Measurements from ENCODE around the gene ORM2. TPM values are rescaled to one million over a fixed set of nuclear protein-coding genes. Genes with fewer than 3 reads are reported as not detected.

The ORM2 gene
- total and polyA plus RNA-seq, 2 of the 8 experiments (the other 6 are each of a cell fraction or from before 2014, with no cell fraction given), result 1.3 TPM; not detected in 1

- no peak for TF ChIP-seq RFX5 (IDR thresholded peaks at IDR 0.05; ENCODE audit: borderline replicate concordance, low read depth, low read length)
- TF ChIP-seq, protein P1, sequence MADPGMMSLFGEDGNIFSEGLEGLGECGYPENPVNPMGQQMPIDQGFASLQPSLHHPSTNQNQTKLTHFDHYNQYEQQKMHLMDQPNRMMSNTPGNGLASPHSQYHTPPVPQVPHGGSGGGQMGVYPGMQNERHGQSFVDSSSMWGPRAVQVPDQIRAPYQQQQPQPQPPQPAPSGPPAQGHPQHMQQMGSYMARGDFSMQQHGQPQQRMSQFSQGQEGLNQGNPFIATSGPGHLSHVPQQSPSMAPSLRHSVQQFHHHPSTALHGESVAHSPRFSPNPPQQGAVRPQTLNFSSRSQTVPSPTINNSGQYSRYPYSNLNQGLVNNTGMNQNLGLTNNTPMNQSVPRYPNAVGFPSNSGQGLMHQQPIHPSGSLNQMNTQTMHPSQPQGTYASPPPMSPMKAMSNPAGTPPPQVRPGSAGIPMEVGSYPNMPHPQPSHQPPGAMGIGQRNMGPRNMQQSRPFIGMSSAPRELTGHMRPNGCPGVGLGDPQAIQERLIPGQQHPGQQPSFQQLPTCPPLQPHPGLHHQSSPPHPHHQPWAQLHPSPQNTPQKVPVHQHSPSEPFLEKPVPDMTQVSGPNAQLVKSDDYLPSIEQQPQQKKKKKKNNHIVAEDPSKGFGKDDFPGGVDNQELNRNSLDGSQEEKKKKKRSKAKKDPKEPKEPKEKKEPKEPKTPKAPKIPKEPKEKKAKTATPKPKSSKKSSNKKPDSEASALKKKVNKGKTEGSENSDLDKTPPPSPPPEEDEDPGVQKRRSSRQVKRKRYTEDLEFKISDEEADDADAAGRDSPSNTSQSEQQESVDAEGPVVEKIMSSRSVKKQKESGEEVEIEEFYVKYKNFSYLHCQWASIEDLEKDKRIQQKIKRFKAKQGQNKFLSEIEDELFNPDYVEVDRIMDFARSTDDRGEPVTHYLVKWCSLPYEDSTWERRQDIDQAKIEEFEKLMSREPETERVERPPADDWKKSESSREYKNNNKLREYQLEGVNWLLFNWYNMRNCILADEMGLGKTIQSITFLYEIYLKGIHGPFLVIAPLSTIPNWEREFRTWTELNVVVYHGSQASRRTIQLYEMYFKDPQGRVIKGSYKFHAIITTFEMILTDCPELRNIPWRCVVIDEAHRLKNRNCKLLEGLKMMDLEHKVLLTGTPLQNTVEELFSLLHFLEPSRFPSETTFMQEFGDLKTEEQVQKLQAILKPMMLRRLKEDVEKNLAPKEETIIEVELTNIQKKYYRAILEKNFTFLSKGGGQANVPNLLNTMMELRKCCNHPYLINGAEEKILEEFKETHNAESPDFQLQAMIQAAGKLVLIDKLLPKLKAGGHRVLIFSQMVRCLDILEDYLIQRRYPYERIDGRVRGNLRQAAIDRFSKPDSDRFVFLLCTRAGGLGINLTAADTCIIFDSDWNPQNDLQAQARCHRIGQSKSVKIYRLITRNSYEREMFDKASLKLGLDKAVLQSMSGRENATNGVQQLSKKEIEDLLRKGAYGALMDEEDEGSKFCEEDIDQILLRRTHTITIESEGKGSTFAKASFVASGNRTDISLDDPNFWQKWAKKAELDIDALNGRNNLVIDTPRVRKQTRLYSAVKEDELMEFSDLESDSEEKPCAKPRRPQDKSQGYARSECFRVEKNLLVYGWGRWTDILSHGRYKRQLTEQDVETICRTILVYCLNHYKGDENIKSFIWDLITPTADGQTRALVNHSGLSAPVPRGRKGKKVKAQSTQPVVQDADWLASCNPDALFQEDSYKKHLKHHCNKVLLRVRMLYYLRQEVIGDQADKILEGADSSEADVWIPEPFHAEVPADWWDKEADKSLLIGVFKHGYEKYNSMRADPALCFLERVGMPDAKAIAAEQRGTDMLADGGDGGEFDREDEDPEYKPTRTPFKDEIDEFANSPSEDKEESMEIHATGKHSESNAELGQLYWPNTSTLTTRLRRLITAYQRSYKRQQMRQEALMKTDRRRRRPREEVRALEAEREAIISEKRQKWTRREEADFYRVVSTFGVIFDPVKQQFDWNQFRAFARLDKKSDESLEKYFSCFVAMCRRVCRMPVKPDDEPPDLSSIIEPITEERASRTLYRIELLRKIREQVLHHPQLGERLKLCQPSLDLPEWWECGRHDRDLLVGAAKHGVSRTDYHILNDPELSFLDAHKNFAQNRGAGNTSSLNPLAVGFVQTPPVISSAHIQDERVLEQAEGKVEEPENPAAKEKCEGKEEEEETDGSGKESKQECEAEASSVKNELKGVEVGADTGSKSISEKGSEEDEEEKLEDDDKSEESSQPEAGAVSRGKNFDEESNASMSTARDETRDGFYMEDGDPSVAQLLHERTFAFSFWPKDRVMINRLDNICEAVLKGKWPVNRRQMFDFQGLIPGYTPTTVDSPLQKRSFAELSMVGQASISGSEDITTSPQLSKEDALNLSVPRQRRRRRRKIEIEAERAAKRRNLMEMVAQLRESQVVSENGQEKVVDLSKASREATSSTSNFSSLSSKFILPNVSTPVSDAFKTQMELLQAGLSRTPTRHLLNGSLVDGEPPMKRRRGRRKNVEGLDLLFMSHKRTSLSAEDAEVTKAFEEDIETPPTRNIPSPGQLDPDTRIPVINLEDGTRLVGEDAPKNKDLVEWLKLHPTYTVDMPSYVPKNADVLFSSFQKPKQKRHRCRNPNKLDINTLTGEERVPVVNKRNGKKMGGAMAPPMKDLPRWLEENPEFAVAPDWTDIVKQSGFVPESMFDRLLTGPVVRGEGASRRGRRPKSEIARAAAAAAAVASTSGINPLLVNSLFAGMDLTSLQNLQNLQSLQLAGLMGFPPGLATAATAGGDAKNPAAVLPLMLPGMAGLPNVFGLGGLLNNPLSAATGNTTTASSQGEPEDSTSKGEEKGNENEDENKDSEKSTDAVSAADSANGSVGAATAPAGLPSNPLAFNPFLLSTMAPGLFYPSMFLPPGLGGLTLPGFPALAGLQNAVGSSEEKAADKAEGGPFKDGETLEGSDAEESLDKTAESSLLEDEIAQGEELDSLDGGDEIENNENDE (IDR thresholded peaks at IDR 0.05; ENCODE audit: insufficient replicate concordance, low read length), result no peak
Measured at GRCh38 chr9:114291064-114291474, 38.6 kb upstream of the ORM2 start (continued).
